Dendritic cell treated with granulocyte-macrophage colony-stimulating factor and Interleukin-4, amounts not matched to agents 40 ng/mL and 50 ng/mL, for 4 days (primary cell): ENCODE data around the gene FREM1.

Source experiments
- H3K27ac Mint-ChIP-seq: one replicate; pipeline ENCODE4 v1.8.0; 2022; ENCODE audit warnings: mild to moderate bottlenecking, mixed read lengths
- H3K27me3 Mint-ChIP-seq: one replicate; pipeline ENCODE4 v1.8.0; 2022; ENCODE audit warnings: mild to moderate bottlenecking, mixed read lengths
- H3K36me3 Mint-ChIP-seq: one replicate; pipeline ENCODE4 v1.8.0; 2022; ENCODE audit warnings: low read depth, mixed read lengths
- H3K4me1 Mint-ChIP-seq: one replicate; pipeline ENCODE4 v1.8.0; 2022; ENCODE audit warnings: low read depth, mixed read lengths
- H3K4me3 Mint-ChIP-seq: one replicate; pipeline ENCODE4 v1.8.0; 2022; ENCODE audit warnings: mild to moderate bottlenecking, moderate library complexity, mixed read lengths
- H3K9me3 Mint-ChIP-seq: one replicate; pipeline ENCODE4 v1.8.0; 2022; ENCODE audit warnings: mixed read lengths
- intact Hi-C: fragments of 100-400 bp; cut with micrococcal nuclease; formaldehyde crosslinking; loops from one replicate; pipeline ENCODE4 v1.15.0; 2022

The FREM1 gene

DNA sequence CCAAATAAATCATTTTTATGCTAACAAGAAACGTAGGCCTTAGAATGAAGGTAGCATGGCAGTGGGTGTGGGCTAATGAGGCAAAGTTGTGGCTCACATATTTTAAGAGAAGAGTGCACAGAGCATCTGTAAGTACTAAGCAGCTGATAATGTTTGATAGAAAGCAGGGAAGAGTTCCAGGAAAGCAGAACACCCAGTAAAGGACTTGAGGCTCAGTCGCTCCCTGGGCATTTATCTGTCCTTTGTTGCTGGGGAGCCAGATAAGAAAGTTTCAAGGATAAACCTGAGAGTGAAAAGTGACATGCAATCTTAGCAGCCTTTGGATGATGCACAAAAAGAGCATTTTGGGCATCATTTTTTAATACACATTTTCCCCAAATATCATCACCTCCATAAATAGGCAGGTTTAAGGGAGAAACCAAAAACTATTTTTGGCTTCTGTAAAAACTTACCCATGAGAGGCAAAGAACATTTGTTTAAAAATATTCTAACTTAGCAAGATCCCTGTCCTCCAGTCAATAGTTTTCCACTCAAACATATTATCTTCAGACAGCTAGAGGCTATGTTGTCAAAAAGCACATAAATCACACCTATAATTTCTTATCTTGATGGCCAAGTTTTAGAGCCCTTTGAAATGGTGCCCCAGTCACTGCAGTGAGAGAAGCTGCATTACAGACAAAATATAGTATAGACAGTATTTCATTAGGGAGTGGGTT is 3.4 kb downstream of the FREM1 start:
- no peaks in the 10 kb centered on the region for H3K4me1 Mint-ChIP-seq
- no peak overlapping the region for H3K4me3 Mint-ChIP-seq
- H3K36me3 Mint-ChIP-seq, result no peaks in the 10 kb centered on the region
- no peak overlapping the region for H3K27ac Mint-ChIP-seq
- intact Hi-C loops, result no loop called here
- peaks cover 2% of the 10 kb centered on the region for H3K27me3 Mint-ChIP-seq
- no peaks in the 10 kb centered on the region for H3K9me3 Mint-ChIP-seq

DNA sequence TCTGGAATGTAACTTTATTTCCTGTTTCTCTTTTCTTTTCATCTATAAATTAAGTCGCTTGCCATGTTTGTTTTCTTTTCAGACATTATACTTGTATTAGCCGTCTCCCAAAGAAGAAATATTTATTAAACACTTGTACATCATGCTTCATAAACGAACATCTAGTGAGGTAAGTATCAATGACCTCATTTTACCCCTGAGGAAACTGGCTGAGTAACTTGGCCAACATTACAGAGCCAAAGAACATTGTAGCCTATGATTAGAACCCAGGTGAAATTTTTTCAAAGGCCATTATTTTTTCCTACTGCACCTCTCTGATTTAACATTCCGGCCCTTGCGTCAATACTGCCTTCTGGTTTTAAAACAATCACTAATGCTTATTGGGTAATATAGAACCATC is 4.2 kb downstream of the FREM1 start:
- no peak overlapping the region for H3K4me3 Mint-ChIP-seq
- H3K36me3 Mint-ChIP-seq, result no peaks in the 10 kb centered on the region

DNA sequence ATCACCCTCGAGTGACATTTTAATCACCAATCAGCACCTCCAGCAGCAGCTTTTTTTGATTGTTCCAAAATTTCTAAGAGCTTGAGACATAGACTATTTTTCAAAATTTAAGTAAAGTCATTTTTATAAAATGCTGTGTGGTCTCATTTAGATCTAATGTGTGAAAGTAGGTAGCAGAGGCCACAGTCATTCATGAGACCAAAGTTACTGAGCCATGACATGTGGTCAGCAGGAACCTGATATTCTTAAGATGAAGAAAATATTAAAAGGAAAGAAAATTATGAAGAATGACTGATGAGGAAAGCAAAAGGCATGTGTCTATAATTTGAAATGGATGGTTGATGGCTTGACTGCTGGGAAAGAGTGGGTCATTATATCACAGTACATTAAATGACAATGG is 7.2 kb downstream of the FREM1 start:
- no peaks in the 10 kb centered on the region for H3K27me3 Mint-ChIP-seq
- intact Hi-C loops, result no loop called here
- H3K36me3 Mint-ChIP-seq, result no peaks in the 10 kb centered on the region
- H3K4me1 Mint-ChIP-seq, result no peaks in the 10 kb centered on the region
- no peak overlapping the region for H3K4me3 Mint-ChIP-seq
- no peak overlapping the region for H3K27ac Mint-ChIP-seq
- no peaks in the 10 kb centered on the region for H3K9me3 Mint-ChIP-seq

More for the DNA sequence above, 4.2 kb downstream of the FREM1 start:
- Mint-ChIP-seq H3K27me3 (peaks cover 2% of the 10 kb centered on the region), H3K27ac (no peak overlapping the region), H3K4me1 (no peaks in the 10 kb centered on the region), H3K9me3 (no peaks in the 10 kb centered on the region)
- intact Hi-C loops, result no loop called here

DNA sequence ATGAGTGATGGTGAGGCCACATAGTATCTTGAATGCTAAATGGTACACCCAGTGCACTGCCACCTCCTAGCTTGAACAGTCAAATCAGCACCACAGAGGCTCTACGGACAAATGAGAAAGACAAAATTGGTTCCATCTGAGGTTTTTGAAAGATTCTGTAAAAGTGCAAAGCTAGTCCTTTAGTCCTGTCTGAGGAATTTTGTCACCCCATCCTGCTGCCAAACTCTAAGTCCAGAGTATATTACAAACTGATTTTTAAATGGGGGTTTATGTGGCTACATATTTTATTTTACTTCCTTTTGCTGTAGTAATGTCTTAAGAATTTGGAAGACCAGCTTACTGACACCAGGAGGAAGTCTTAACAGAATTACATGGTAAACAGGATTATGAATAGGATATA is 7.7 kb downstream of the FREM1 start:
- Mint-ChIP-seq H3K4me1 (no peaks in the 10 kb centered on the region), H3K27me3 (no peaks in the 10 kb centered on the region), H3K36me3 (no peaks in the 10 kb centered on the region), H3K27ac (no peak overlapping the region), H3K4me3 (no peak overlapping the region), H3K9me3 (no peaks in the 10 kb centered on the region)
- intact Hi-C loops, result no loop called here

DNA sequence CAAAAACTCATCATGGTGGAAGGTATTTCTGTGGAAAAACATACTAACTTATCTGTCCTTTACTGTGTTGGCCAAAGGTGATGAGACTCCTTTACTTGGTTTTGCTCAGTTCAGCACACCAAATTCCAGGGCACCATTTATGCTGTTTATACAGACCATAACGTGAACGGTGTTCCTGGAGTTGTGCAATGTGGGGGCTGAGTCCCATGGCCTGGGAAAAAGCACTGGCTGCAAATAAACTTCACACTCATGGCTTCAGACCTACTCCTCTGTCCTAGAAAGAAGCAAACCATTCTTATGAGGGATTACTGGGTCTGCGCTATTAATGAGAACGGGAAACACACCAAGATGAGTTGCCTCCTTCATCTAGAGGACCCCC is 10.4 kb downstream of the FREM1 start:
- no peaks in the 10 kb centered on the region for H3K9me3 Mint-ChIP-seq
- no peaks in the 10 kb centered on the region for H3K36me3 Mint-ChIP-seq
- intact Hi-C loops, result no loop called here
- no peak overlapping the region for H3K27ac Mint-ChIP-seq
- H3K4me1 Mint-ChIP-seq, result no peaks in the 10 kb centered on the region
- no peak overlapping the region for H3K4me3 Mint-ChIP-seq
- no peaks in the 10 kb centered on the region for H3K27me3 Mint-ChIP-seq

DNA sequence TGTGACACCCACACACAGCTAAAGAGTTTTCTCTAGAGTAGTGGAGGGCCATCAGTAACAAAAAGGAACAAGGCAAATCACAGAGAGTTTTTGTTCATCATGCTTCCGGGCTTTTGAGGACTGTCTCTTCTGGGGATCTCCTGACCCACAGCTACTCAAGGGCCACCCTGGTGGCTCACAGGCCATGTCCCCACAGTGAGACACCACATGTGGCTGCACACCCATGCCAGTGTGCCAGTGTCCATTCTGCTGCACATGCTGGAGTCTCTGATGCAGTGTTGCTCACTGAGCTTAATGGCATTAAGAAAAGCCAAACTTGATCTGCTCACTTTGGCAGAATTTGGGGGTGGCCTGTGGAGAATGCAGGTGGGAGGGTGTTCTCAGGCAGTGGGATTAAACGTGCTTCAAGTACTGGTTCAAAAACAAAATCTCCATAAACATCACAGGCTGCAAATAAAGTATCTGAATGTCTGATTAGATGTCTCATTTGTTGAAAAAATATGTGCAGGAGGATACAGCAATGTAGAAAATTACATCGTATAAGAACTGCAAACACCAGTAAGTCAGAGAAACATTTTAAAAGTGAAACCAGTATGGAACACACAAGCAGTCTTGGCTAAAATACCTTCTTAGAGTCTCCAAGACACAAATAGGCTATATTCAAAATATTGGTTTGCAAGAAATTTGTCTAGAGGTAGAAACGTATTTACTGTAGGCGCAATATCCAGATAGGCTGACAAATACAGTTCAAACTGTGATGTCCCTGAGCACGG is 11.0 kb downstream of the FREM1 start:
- Mint-ChIP-seq H3K36me3 (no peaks in the 10 kb centered on the region), H3K9me3 (no peaks in the 10 kb centered on the region), H3K27ac (no peak overlapping the region), H3K4me3 (no peak overlapping the region), H3K4me1 (no peaks in the 10 kb centered on the region), H3K27me3 (no peaks in the 10 kb centered on the region)
- intact Hi-C loops, result no loop called here

DNA sequence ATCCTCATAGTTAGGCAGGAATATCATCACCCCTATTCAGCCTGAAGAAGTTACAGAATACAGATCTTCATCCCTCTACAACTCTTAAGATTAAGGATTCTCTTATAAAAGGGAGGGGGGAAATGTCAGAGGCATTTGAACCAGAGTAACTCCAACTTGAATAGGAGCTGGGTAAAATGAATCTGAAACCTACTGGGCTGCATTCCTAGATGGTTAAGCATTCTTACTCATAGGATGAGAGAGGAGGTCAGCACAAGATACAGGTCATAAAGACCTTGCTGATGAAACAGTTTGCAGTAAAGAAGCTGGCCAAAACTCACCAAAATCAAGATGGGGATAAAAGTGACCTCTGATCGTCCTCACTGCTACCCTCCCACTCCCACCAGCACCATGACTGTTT is 14.4 kb downstream of the FREM1 start:
- no peaks in the 10 kb centered on the region for H3K9me3 Mint-ChIP-seq
- no peaks in the 10 kb centered on the region for H3K36me3 Mint-ChIP-seq
- H3K27ac Mint-ChIP-seq, result no peak overlapping the region
- no peaks in the 10 kb centered on the region for H3K4me1 Mint-ChIP-seq
- H3K27me3 Mint-ChIP-seq, result no peaks in the 10 kb centered on the region
- H3K4me3 Mint-ChIP-seq, result no peak overlapping the region
- intact Hi-C loops, result no loop called here

DNA sequence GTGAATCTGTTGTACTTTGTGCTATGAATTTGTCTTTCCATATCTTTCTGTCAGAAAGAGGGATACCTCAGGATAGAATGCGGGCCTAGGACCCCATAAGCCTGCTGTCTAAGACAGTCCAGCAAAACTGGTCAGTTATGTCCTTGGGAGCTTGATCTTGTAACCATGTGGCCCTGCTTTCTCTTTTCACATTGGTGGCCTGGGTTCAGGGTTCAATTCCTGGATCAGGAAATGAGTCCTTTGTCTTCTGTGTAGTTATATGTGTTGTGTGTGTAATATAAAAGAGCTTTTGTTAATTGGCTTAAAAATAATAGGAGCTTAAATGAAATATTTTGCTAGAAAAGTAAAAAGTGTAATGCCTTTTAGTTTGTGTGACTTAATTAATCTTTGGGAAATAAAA is 16.9 kb downstream of the FREM1 start:
- no peaks in the 10 kb centered on the region for H3K9me3 Mint-ChIP-seq
- intact Hi-C loops, result no loop called here
- no peaks in the 10 kb centered on the region for H3K36me3 Mint-ChIP-seq
- H3K4me3 Mint-ChIP-seq, result no peak overlapping the region
- H3K27ac Mint-ChIP-seq, result no peak overlapping the region
- no peaks in the 10 kb centered on the region for H3K4me1 Mint-ChIP-seq
- no peaks in the 10 kb centered on the region for H3K27me3 Mint-ChIP-seq

DNA sequence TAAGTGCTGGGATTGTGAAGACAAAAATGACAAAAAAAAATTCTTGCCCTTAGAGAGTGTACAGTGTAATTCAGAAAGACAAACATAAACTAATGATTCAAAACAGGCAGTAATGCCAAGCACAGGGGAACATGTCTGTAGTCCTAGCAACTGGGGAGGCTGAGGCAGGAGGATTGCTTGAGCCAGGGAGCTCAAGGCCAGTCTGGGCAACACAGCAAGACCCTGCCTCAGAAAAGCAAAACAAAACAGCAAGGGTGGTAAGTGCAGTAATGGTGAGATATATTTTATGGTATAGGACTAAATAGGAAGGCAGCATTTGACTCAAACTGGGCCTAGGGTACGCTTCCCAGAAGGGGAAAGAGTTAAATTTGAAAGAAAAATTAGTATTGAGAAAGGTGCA is 18.9 kb downstream of the FREM1 start:
- Mint-ChIP-seq H3K36me3 (no peaks in the 10 kb centered on the region), H3K27ac (no peak overlapping the region), H3K9me3 (no peaks in the 10 kb centered on the region), H3K4me1 (no peaks in the 10 kb centered on the region), H3K4me3 (no peak overlapping the region), H3K27me3 (no peaks in the 10 kb centered on the region)
- intact Hi-C loops, result no loop called here

DNA sequence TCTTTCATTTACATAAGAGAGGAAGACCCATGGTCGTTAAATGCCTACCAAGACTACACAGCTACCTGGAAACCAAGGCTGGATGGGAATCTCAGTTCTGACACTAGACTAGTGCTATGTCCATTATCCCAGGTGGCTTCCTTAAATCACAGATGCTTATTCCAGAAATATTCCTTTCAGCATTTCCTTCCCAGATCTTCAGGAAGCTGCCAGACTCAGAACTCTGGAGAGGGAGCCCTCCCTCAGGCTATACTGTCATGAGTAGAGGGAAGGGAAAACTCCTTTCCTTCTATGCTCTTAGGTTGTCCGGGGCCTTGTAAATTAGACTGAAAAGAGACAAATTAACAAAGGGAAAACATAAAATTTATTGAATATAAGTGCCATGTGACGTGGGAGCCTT is 20.8 kb downstream of the FREM1 start:
- no peak overlapping the region for H3K4me3 Mint-ChIP-seq
- H3K9me3 Mint-ChIP-seq, result no peaks in the 10 kb centered on the region
- H3K36me3 Mint-ChIP-seq, result no peaks in the 10 kb centered on the region
- intact Hi-C loops, result no loop called here
- H3K27me3 Mint-ChIP-seq, result no peaks in the 10 kb centered on the region
- H3K4me1 Mint-ChIP-seq, result no peaks in the 10 kb centered on the region
- no peak overlapping the region for H3K27ac Mint-ChIP-seq

DNA sequence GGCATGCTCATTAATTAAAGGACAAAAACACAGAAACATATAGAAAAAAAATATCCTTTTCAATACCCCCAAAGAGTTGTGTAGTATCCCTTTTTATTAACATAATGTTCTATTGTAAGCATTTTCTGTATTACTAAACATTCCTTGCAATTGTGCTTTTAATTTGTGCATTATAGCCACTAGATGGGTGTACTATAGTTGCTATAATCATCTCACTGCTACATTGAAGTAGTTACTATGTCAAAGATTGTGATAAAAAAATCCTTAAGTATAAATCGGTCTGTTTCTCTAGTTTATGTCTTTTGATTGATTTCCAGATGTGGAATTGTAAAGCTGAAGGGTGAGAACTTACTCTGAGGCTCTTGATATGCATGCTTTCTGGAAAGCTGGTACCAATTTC is 21.4 kb downstream of the FREM1 start:
- Mint-ChIP-seq H3K36me3 (no peaks in the 10 kb centered on the region), H3K27me3 (no peaks in the 10 kb centered on the region), H3K4me3 (no peak overlapping the region), H3K9me3 (no peaks in the 10 kb centered on the region), H3K27ac (no peak overlapping the region), H3K4me1 (no peaks in the 10 kb centered on the region)
- intact Hi-C loops, result no loop called here

DNA sequence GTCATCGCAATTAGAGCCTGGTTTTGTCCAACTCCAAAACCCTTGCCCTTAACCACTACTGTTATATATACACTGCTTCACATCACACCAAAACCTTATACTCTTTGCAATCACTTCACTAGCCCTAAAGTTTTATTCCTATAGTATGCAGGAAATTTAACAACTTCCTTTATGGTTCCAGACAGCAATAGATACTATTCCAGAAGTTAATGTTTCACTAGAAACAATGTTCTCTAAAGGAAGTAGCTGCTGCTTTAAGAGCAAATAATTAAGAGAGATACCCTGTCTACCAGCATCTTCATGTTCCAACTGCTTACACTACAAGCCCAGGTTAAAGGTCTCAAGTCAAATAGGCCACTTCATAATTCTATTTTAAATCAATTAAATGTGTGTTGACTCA is 22.0 kb downstream of the FREM1 start:
- intact Hi-C loops, result no loop called here
- Mint-ChIP-seq H3K4me1 (no peaks in the 10 kb centered on the region), H3K27me3 (no peaks in the 10 kb centered on the region), H3K9me3 (no peaks in the 10 kb centered on the region), H3K36me3 (no peaks in the 10 kb centered on the region), H3K4me3 (no peak overlapping the region), H3K27ac (no peak overlapping the region)

DNA sequence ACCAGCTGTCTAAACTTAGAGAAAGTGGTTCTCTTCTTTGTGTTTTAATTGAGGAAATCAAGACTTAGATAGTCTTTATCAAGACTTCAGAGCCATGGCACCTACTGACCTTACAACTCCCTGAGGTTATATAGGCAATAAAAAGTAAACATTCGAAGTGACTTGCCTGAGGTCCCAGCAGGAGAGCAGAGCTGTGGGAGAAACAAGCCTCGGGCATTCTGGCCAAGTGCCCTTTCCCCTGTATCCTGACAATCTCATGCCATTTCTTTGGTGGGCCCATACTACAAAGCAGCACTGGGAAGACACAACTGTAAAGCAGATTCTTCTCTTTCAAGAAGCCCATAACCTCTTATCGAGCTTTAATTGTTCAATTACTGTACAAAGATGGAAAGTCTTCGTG is 23.1 kb downstream of the FREM1 start:
- Mint-ChIP-seq H3K36me3 (no peaks in the 10 kb centered on the region), H3K27me3 (no peaks in the 10 kb centered on the region), H3K4me3 (no peak overlapping the region), H3K27ac (no peak overlapping the region), H3K4me1 (no peaks in the 10 kb centered on the region), H3K9me3 (no peaks in the 10 kb centered on the region)
- intact Hi-C loops, result no loop called here

DNA sequence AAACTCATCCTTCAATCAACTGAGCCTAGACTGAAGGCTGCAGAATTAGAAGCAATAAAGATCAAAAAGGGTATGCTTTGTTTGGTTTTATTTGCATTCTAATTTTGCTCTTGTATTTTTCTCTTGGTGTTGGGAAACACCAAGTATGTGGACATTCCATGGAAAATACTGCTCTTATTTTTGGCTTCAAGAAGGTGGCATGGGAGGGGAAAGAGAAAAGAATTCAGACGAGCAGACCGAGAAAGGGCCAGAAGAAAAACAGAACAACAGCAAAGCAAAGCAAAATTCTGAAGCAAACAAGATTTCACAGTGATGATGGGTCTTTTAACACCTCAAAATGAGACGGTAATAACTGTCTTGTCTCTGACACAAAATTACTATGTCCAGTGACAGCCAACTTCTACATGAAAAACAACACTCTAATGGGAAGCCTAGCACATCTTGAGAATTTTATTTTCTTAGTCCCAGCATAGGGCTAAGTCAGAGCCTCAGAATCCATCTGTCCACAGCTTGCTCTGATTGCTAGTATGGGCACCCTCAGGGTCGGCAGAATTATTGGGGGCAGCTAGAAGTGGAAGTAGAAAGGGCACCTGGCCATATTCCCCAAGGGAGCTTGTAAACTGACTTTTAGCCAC is 26.8 kb downstream of the FREM1 start:
- peaks cover 1% of the 10 kb centered on the region for H3K9me3 Mint-ChIP-seq
- no peaks in the 10 kb centered on the region for H3K4me1 Mint-ChIP-seq
- no peaks in the 10 kb centered on the region for H3K36me3 Mint-ChIP-seq
- H3K4me3 Mint-ChIP-seq, result no peak overlapping the region
- H3K27me3 Mint-ChIP-seq, result no peaks in the 10 kb centered on the region
- no peak overlapping the region for H3K27ac Mint-ChIP-seq
- intact Hi-C loops, result no loop called here
